WTC11 (cell line): ENCODE measurements around the gene ACACA.

ENCODE experiments used
- CREM ChIP-seq: sonication (generic); formaldehyde crosslinking; IDR thresholded peaks from 2 replicates; pipeline ENCODE4 v1.8.1; 2022; ENCODE audit warnings: mild to moderate bottlenecking, missing genetic modification reagents, moderate library complexity
- TCF7 ChIP-seq: sonication (generic); formaldehyde crosslinking; IDR thresholded peaks from 2 replicates; pipeline ENCODE4 v1.8.0; 2022; ENCODE audit warnings: mild to moderate bottlenecking, low read depth, missing genetic modification reagents, moderate library complexity
- ZBTB21 ChIP-seq: sonication (generic); formaldehyde crosslinking; IDR thresholded peaks from 2 replicates; pipeline ENCODE4 v1.8.1; 2023; ENCODE audit warnings: mild to moderate bottlenecking, missing genetic modification reagents, borderline replicate concordance
- ZNF121 ChIP-seq: sonication (generic); formaldehyde crosslinking; IDR thresholded peaks from 2 replicates; pipeline ENCODE4 v1.8.0; 2023; ENCODE audit warnings: missing genetic modification reagents
- TF ChIP-seq, protein P1 (sequence below): sonication (generic); formaldehyde crosslinking; IDR thresholded peaks from 2 replicates; pipeline ENCODE4 v1.8.1; 2023; ENCODE audit warnings: mild to moderate bottlenecking, missing genetic modification reagents, moderate library complexity
- TF ChIP-seq, protein P2 (sequence below): sonication (generic); formaldehyde crosslinking; IDR thresholded peaks from 2 replicates; pipeline ENCODE4 v1.8.0; 2022; ENCODE audit warnings: missing genetic modification reagents
- TF ChIP-seq, protein P3 (sequence below): fragments of 200-600 bp; IDR thresholded peaks from 2 replicates; pipeline ENCODE4 v1.8.0; 2022; ENCODE audit warnings: antibody characterized with exemption
- TF ChIP-seq, protein P4 (sequence below): sonication (generic); formaldehyde crosslinking; IDR thresholded peaks from 2 replicates; pipeline ENCODE4 v1.8.0; 2022; ENCODE audit warnings: mild to moderate bottlenecking, missing genetic modification reagents
- TF ChIP-seq, protein P5 (sequence below): sonication (generic); formaldehyde crosslinking; IDR thresholded peaks from 2 replicates; pipeline ENCODE4 v1.8.0; 2023; ENCODE audit warnings: missing genetic modification reagents
- TF ChIP-seq, protein P6 (sequence below): sonication (generic); formaldehyde crosslinking; conservative IDR thresholded peaks from 2 replicates; pipeline ENCODE4 v1.8.1; 2022; ENCODE audit warnings: mild to moderate bottlenecking, missing genetic modification reagents

DNA sequence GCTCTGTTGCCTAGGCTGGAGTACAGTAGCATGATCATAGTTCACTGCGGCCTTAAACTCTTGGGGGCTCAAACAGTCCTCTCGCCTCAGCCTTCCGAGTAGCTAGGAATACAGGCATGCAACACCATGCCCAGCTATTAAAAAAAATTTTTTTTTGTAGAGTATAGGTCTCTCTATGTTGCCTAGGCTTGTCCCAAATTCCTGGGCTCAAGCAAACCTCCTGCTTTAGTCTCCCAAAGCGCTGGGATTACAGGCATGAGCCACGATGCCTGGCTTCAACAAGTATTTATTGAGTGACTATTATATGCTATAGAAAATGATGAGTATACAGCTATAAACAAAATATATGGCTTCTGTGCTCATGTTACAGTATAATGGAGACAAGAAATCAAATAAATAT is 97.6 kb downstream of the ACACA start:
- TF ChIP-seq ZBTB21 (CRISPR knock-in tag) (no peak), TCF7 (CRISPR knock-in tag) (no peak), CREM (CRISPR knock-in tag) (no peak), ZNF121 (CRISPR knock-in tag) (no peak)
- TF ChIP-seq, protein P1, sequence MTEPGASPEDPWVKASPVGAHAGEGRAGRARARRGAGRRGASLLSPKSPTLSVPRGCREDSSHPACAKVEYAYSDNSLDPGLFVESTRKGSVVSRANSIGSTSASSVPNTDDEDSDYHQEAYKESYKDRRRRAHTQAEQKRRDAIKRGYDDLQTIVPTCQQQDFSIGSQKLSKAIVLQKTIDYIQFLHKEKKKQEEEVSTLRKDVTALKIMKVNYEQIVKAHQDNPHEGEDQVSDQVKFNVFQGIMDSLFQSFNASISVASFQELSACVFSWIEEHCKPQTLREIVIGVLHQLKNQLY, result no peak
- TF ChIP-seq, protein P2, sequence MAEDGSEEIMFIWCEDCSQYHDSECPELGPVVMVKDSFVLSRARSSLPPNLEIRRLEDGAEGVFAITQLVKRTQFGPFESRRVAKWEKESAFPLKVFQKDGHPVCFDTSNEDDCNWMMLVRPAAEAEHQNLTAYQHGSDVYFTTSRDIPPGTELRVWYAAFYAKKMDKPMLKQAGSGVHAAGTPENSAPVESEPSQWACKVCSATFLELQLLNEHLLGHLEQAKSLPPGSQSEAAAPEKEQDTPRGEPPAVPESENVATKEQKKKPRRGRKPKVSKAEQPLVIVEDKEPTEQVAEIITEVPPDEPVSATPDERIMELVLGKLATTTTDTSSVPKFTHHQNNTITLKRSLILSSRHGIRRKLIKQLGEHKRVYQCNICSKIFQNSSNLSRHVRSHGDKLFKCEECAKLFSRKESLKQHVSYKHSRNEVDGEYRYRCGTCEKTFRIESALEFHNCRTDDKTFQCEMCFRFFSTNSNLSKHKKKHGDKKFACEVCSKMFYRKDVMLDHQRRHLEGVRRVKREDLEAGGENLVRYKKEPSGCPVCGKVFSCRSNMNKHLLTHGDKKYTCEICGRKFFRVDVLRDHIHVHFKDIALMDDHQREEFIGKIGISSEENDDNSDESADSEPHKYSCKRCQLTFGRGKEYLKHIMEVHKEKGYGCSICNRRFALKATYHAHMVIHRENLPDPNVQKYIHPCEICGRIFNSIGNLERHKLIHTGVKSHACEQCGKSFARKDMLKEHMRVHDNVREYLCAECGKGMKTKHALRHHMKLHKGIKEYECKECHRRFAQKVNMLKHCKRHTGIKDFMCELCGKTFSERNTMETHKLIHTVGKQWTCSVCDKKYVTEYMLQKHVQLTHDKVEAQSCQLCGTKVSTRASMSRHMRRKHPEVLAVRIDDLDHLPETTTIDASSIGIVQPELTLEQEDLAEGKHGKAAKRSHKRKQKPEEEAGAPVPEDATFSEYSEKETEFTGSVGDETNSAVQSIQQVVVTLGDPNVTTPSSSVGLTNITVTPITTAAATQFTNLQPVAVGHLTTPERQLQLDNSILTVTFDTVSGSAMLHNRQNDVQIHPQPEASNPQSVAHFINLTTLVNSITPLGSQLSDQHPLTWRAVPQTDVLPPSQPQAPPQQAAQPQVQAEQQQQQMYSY (CRISPR knock-in tag), result no peak
- TF ChIP-seq, protein P3, sequence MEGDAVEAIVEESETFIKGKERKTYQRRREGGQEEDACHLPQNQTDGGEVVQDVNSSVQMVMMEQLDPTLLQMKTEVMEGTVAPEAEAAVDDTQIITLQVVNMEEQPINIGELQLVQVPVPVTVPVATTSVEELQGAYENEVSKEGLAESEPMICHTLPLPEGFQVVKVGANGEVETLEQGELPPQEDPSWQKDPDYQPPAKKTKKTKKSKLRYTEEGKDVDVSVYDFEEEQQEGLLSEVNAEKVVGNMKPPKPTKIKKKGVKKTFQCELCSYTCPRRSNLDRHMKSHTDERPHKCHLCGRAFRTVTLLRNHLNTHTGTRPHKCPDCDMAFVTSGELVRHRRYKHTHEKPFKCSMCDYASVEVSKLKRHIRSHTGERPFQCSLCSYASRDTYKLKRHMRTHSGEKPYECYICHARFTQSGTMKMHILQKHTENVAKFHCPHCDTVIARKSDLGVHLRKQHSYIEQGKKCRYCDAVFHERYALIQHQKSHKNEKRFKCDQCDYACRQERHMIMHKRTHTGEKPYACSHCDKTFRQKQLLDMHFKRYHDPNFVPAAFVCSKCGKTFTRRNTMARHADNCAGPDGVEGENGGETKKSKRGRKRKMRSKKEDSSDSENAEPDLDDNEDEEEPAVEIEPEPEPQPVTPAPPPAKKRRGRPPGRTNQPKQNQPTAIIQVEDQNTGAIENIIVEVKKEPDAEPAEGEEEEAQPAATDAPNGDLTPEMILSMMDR, result no peak
- TF ChIP-seq, protein P4, sequence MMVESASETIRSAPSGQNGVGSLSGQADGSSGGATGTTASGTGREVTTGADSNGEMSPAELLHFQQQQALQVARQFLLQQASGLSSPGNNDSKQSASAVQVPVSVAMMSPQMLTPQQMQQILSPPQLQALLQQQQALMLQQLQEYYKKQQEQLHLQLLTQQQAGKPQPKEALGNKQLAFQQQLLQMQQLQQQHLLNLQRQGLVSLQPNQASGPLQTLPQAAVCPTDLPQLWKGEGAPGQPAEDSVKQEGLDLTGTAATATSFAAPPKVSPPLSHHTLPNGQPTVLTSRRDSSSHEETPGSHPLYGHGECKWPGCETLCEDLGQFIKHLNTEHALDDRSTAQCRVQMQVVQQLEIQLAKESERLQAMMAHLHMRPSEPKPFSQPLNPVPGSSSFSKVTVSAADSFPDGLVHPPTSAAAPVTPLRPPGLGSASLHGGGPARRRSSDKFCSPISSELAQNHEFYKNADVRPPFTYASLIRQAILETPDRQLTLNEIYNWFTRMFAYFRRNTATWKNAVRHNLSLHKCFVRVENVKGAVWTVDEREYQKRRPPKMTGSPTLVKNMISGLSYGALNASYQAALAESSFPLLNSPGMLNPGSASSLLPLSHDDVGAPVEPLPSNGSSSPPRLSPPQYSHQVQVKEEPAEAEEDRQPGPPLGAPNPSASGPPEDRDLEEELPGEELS (CRISPR knock-in tag), result no peak
- TF ChIP-seq, protein P5, sequence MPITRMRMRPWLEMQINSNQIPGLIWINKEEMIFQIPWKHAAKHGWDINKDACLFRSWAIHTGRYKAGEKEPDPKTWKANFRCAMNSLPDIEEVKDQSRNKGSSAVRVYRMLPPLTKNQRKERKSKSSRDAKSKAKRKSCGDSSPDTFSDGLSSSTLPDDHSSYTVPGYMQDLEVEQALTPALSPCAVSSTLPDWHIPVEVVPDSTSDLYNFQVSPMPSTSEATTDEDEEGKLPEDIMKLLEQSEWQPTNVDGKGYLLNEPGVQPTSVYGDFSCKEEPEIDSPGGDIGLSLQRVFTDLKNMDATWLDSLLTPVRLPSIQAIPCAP (CRISPR knock-in tag), result no peak
- TF ChIP-seq, protein P6, sequence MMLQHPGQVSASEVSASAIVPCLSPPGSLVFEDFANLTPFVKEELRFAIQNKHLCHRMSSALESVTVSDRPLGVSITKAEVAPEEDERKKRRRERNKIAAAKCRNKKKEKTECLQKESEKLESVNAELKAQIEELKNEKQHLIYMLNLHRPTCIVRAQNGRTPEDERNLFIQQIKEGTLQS (CRISPR knock-in tag), result no peak
